ENCODE results near the gene SPPL2B. TPM values are rescaled to one million over a fixed set of nuclear protein-coding genes. Genes with fewer than 3 reads are reported as not detected.

SPPL2B gene
- total RNA-seq, 4 donors from 2014 or later: 24.0 to 42.6 (median 27.4) TPM

DNA sequence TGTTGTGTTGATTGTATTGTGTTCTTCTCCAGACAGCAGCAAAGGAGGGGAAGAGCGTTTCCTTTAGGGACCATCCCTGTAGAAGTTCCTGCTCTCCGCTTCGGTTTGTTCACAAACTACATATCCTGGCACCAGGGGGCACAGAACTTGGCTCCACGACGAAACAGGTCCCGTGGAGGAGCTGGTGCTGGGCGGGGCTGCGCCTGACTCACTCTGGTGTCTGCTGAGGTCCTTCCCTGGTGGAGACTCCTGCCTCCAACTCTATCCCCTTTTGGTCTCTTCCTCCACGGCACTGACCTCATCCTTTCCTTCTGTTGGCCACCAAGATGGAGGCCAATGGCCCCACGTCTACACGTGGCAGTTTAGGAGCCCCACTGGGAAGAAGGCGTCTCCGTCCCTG, 46.3 kb downstream of the SPPL2B start:
- TF ChIP-seq CTCF (IDR thresholded peaks at IDR 0.05): no peak
- no peak for ATAC-seq (ENCODE audit: low FRiP score)
- DNase-seq (ENCODE audit: low spot score): no peak

DNA sequence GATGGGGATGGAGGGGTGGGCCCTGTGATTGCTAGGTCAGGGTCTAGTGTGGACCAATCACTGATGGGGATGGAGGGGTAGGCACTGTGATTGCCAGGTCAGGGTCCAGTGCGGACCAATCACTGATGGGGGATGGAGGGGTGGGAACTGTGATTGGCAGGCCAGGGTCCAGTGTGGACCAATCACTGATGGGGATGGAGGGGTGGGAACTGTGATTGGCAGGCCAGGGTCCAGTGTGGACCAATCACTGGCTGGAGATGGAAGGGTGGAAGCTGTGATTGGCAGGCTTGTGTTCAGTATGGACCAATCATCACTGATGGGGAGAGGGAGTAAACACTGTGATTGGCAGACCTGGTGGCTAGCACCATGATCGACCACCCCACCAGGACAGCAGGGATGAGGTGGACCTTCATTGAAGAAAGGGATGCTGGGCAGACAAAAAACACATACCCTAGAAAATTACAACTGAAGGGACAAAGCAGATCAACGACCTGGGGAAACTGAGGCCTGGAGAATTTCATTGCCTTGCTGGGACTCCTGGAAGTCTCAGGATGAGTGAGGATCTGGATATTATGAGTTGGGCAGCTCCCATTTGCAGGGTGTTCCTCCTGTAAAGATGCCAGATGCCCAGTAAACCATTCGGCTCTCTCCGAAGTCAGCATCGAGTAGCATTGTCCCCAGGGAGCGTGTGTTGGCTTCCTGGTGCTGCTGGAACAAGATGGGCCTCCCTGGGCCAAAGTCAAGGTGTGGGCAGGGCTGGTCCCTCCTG, 47.1 kb downstream of the SPPL2B start:
- ATAC-seq (ENCODE audit: low FRiP score): no peak
- no peak for DNase-seq (ENCODE audit: low spot score)
- no peak for TF ChIP-seq CTCF (IDR thresholded peaks at IDR 0.05)

DNA sequence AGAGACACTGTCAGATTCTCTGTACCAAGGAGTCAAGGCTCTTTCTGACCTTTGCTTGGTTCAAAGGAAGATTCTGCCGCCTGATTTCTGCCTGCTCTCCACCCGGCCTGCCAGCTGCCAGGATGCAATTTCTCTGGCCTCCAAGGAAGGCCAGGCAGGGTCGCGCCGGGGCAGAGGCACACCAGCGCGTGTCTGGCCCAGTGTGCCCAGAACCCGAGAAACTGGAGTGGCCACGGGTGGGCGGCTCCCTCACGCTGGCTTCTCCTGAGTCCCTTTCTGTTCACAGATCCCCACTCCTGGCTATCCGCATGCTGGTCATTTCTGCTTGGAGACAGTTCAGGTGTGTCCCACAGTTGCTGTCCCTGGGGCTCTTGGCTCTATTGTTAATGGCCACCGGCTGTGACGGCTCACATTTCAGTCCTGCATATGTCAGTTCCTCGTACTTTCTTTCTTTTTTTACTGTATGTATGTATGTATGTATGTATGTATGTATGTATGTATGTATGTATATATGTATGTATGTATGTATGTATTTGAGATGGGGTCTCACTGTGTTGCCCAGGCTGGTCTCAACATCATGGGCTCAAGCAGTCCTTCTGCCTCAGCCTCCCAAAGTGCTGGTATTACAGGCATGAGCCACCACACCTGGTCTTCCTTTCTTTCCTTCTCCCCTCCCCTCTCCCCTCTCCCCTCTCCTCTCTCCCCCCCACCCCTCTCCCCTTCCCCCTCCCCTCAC, 48.5 kb downstream of the SPPL2B start:
- DNase-seq (ENCODE audit: low spot score) (no peak), ATAC-seq (ENCODE audit: low FRiP score) (no peak)
- TF ChIP-seq CTCF (IDR thresholded peaks at IDR 0.05): no peak

DNA sequence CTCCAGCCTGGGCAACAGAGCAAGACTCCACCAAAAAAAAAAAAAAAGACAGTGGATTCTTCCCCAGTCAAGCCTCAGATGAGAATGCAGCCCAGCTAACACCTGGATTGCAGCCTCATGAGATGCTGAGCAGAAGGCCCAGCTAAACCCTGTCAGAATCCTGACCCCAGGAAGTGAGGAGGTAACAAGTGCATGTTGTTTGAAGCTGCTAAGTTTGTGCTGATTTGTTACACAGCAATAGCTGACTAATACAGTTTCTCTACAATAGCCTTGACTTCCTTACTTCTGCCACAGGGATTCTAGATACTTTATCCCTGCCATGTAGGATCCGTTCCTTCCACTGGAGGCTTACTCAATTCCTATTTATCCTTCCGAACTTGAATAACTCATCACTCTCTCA, 52.1 kb downstream of the SPPL2B start:
- ATAC-seq (ENCODE audit: low FRiP score): no peak
- DNase-seq (ENCODE audit: low spot score): no peak
- TF ChIP-seq CTCF (IDR thresholded peaks at IDR 0.05): no peak

DNA sequence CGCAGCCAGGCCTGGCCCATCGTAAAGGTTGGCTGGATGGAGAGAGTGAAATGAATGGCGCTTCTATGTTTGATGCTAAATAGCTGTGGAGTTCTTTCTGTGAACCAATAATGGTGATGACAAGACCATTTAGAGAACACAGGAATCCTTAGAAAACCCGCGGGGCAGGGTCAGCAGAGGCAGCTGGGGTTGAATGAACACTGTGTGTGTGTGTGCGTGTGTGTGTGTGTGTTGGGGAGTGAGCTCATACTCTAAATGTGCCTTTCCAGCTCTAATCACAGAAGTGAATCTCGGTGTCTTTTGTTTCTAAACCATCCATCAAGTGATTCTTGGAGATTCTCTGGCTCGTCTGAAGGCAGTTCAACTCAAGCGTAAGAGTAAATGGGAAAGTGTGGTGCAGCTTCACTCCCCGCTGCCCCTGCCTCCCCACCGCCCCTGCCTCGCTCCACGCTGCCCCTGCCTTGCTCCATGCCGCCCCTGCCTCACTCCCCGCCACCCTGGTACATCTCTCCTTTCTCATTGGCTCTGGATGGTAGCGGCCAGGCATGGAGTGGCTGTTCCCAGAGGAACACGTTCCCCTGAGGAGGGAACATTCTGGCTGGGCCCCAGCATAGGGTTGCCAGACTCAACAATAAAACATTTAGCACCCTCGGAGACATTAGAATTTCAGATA, 52.8 kb downstream of the SPPL2B start:
- ATAC-seq (ENCODE audit: low FRiP score) (no peak), DNase-seq (ENCODE audit: low spot score) (no peak)
- TF ChIP-seq CTCF (IDR thresholded peaks at IDR 0.05): no peak

DNA sequence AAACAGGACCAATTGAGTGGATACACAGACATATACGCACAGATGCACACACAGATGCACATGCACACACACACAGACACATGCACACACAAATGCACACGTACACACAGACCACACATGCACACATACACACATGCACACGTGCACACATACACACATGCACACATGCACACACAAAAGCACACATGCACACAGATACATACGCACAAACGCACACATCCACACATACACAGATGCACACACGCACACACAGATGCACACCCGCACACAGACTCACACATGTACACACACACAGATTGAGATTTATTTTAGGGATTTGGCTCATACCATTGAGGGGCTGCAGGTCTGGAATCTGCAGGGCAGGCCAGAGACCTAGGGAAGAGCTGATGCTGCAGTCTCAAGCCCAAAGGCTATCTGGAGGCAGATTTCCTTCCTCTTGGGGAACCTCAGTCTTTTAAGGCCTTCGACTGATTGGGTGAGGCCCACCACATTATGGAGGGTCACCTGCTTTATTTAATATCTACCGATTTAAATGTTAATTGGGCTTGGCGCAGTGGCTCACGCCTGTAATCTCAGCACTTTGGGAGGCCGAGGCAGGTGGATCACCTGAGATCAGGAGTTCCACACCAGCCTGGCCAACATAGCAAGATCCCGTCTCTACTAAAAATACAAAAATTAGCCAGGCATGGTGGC, 54.2 kb downstream of the SPPL2B start:
- DNase-seq (ENCODE audit: low spot score): no peak
- ATAC-seq (ENCODE audit: low FRiP score): no peak
- TF ChIP-seq CTCF (IDR thresholded peaks at IDR 0.05): no peak
